ENCODE data around the gene MEF2C. TPM values are rescaled to one million over a fixed set of nuclear protein-coding genes. Genes with fewer than 3 reads are reported as not detected.
"Not testable (repeated sequence)": the region's sequence is repeated elsewhere in the genome, so short reads cannot be mapped to it uniquely, and the experiment has no call there.

The MEF2C gene
- total RNA-seq, 1 donor from 2014 or later, result 4.5 TPM

- not testable (repeated sequence) for ATAC-seq
Measured at GRCh38 chr5:88798933-88799332, 84.1 kb downstream of the MEF2C start.

- ATAC-seq, result not testable (repeated sequence)
Measured at GRCh38 chr5:88793797-88794196, 89.2 kb downstream of the MEF2C start.

GRCh38 chr5:88792144-88792840, 90.7 kb downstream of the MEF2C start:
- no peak for ATAC-seq

DNA sequence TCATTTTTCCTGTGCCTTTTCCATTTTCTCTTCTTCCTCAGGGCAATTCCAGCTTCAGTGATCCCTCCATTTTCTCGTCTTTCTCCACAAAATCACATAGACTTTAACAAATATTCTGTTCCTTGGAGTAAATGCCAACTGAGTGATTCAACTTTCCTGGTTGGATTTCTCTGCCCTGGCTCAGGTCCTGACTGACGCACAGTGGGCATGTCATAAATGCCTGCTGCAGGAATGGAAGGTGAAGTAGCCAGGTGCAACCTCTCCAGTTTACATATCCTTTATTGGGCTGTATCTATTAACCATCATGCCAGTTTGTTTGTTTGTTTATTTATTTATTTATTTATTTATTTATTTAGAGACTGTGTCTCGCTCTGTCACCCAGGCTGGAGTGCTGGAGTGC, 95.1 kb downstream of the MEF2C start:
- no peak for ATAC-seq

DNA sequence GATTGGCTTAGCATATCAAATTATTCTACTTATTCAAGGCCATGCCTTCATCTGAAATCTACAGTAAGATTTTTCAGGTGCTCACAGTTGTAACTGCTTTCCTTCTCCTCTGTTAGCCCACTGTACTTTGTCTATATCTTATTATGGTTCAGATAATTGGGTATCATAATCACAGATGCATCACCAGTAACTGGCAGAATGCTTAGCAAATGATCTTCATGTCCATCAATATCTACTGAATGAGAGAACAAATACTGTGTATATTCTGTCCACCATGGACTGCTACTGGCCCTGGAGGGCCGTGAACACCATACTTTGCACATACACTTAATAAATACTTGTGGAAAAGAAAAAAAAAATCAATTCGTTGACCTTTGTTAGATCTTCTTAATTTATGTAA, 96.2 kb downstream of the MEF2C start:
- no peak for ATAC-seq

GRCh38 chr5:88785746-88786565, 97.0 kb downstream of the MEF2C start:
- ATAC-seq, result no peak

GRCh38 chr5:88782571-88782970, 100.4 kb downstream of the MEF2C start:
- ATAC-seq, result no peak

DNA sequence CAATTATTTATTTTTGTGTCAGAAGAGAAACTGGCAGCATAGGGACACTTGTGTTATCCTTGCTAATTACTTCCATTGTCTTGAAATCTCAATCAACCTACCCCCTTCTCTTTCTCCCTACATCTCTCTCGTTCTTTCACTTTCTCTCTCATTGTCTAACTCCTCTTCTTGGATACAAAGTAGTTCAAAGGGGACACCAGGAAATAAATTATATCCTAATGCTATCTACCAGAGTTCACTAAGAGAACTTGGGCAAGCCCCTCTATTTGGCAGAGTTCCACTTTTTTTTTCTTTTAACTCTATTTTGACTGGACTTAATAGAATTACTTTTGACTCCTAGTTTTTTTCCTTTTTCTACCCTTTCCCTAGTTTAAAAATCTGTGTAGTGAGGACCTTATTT, 102.2 kb downstream of the MEF2C start:
- no peak for ATAC-seq

- no peak for ATAC-seq
Measured at GRCh38 chr5:88778736-88779135, 104.2 kb downstream of the MEF2C start.

DNA sequence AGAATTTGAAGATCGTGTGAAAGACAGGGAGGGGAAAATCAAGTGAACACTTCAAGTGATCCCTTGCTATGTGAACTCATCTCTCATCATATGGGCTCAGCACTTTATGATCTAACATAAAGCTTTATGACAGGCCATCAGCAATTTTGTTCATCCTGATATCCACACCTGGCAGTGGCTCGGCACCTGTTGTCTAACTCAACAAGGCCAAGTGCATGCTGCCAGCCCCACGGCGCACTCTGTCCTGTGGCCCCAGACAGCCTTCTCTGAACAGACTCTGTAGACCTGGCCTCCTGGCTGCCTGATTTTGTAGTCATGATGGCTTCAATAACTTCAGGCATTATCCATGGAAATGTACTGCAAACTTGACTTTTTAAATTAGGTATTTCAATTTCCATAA, 106.3 kb downstream of the MEF2C start:
- no peak for ATAC-seq

DNA sequence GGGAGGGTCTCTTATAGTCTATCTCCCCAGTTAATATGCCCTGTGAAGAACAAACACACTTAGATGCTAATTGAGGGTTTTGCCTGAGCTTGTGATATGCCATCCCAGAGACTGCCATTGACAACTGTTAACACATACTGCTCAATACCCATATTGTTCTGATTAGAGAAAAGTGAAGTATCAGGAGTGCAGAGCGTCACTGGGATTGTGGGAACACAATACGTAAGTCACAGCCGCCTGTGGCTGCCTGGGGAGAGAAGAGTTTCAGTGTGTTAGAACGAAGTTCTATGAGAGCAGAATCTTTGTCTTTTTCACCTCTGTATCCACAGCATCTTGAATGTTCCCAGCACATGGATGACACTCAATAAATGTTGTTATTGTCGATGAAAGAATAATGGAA, 110.2 kb downstream of the MEF2C start:
- ATAC-seq, result no peak

DNA sequence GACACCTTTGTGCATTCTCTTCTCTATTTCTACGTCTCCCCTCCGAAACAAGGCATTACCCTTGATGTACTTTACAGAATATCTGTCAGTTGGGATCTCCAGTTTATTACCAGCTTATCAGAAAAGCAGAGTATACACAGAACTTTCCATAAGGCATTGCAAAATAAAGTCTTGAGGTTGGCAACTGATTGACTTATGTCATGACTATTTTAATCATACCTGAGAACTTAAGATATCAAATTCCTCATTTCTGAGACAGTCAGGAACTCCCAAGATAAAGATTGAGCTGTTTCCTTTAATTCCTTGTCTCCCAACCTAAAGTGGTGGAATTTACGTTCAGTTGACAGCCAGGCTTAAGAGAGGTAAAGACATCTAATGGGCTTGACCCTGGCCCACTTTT, 110.9 kb downstream of the MEF2C start:
- ATAC-seq, result no peak

DNA sequence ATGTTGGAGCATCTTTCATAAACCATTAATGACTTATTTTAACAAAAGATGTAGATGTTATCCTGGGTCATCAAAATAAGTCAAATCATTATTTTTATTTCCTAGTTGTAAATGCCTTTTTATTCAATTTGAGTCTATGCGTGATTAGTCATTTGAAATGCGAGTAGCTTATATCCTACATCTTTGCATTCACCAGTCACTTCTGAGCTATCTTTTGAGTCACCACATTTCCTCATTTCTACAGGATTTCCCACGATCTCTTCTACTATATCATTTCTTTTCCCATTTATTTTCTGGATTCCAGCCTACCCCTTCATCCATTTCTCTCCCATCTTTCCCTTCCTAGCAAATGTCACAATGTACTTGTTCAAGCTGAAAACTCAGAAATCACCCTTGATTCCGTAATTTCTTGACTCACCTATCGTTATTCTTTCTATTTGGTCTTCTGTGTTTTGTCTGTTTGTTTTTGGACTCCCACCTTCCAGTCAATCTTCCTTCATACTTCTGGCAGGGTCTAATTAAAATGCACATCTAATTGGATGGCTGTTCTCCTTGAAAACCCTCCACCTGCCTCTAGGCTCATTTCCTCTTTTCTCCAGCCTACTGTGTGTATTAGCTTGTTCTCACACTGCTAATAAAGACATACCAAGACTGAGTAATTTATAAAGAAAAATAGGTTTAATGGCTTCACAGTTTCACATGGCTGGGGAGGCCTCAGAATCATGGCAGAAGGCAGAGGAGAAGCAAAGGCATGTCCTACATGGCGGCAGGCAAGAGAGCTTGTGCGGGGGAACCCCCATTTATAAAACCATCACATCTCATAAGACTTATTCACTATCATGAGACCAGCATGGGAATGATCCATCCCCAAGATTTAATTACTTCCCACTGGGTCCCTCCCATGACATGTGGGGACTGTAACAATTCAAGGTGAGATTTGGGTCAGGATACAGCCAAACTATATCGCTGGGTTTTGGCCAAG, 112.4 kb downstream of the MEF2C start:
- no peak for ATAC-seq

DNA sequence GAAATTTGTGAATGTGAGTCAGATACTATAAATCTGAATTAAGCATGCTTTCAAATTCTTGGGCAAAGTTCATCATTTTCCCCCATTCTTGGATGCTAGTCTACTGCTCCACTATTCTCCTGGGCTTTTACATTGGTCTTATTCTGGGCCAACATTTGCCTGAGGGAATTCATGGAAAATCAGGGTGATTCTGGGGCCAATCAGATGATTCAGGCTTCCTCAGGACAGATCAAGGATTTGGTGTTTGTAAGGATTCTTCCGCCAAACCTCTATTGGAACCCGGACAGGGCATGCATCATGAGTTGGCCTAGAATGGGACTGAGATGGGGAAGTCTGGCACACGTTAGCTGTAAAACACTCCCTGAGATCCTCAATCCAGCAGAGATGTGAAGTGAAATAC, 113.8 kb downstream of the MEF2C start:
- ATAC-seq, result no peak

DNA sequence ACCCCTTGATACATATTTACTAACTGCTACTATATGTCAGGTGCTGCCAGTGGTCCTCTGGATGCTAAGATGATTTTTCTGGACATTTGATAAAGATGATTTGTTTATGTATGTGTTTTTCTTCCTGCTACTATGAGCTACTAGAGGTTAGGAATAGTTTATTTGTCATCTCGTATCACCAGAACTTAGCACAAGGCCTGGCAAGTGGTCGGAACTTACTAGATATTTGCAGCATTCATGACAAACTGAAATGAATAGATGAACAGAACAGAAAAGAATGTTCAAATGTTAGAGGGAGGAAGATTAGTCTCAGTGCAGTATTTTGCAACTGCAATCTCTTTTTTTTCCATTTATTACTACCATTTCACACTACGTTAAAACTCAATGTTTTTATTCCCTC, 114.6 kb downstream of the MEF2C start:
- ATAC-seq, result no peak

DNA sequence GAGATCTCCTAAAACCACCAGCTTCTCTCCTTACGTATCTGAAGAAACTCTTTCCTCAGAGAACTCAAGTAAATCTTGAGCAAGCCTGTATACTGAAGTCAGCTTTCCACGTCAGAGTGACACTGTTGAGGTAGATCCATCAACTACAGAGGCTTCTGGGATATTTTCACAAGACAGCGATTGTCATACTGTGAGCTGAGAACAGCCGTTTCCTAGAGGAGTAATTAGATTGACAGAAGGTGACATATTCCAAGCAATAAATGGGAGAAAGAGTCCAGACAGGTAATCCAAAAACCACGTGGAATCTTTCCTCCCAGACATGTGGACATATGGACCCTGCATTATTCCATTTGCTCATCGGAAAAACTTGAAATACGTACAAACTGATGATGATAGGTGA, 117.2 kb downstream of the MEF2C start:
- ATAC-seq, result no peak

DNA sequence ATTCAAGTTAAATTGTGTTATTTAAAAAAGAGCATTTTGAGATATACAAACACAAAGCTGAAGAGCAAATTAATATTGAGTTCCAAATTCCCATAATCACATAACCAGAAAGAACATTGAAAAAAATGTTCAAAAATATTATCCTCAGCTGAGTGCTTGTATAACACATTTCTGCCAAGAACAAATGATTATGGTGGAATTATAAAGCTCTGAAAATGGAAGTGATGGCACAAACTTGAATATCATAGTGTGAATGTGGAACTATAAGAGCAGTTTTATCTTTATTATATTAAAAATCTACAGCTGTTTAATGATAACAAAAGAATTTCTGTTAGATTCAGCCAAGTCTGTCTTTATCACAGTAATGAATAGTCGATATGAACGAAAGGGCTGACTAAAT, 117.8 kb downstream of the MEF2C start:
- no peak for ATAC-seq

GRCh38 chr5:88761939-88762338, 121.0 kb downstream of the MEF2C start:
- ATAC-seq, result no peak

GRCh38 chr5:88761269-88761850, 121.6 kb downstream of the MEF2C start:
- no peak for ATAC-seq

DNA sequence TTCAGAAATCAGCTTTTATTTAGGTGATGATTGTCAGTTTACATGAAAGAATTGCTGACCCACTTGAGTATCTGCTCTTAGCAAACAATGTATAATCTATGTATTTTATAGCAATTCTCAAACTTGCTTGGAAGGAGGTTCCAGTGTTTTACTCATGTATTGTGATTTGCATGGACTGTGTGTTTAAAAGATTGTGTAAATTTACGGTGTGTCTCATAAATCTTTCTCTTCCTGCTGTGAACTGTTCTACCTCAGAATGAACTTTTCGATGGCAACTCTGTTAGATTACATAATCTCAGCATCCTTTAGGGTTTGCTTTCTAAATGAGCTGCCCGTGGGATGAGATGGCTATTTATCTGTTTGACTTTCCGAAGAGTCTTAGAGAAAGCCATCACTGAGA, 122.5 kb downstream of the MEF2C start:
- ATAC-seq, result no peak

DNA sequence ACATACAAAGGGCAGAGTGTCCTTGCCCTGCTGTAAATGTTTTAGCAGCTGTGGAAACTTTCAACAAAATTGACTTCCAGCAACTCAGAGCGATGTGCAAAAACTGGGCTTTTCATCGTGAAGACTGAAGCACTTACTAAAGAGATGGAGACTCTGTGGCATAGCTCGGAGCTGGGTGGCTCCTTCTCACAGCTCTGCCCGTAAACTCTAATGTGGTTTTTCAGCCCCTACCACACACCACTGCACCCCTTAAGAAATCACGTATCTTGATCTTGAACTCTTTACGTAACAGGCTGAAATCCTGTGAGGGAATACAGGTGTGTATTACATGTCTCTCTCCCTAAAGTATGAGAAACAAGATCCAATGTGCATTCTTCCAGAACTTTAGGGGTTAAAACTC, 124.4 kb downstream of the MEF2C start:
- ATAC-seq, result no peak

- no peak for ATAC-seq
Measured at GRCh38 chr5:88758184-88758583, 124.8 kb downstream of the MEF2C start.

GRCh38 chr5:88756953-88757352, 126.0 kb downstream of the MEF2C start:
- ATAC-seq, result no peak

Data from esophagus mucosa (tissue), 1 donor.